IMR-90 (cell line): Measurements from ENCODE around the gene ZSCAN12. TPM values are rescaled to one million over a fixed set of nuclear protein-coding genes. Genes with fewer than 3 reads are reported as not detected.
"Not testable (repeated sequence)": the region's sequence is repeated elsewhere in the genome, so short reads cannot be mapped to it uniquely, and the experiment has no call there.

Experiments
- ATAC-seq: fragments of 200-7000 bp; cut with Tn5 transposase; 2 replicates; pipeline ENCODE4 v1.9.1; 2020; ENCODE audit warnings: low read depth, mild to moderate bottlenecking, moderate library complexity
- BruUV-seq: library from RNA; stranded (reverse); fragments of 400-500 nt; replicated peaks from 2 replicates; lab custom pipeline; 2021; lab: Mats Ljungman, UMichigan
- CTCF ChIA-PET: fragments of 300-600 bp; formaldehyde crosslinking; extraction: SDS; loops from one replicate; lab custom pipeline; 2021; ENCODE audit warnings: antibody characterized with exemption; lab: Yijun Ruan, JAX
- POLR2A ChIA-PET: fragments of 300-600 bp; sonication (Branson Sonifier 250); formaldehyde crosslinking; loops from one replicate; lab custom pipeline; 2022; ENCODE audit warnings: antibody characterized with exemption; ENCODE audit not compliant: unreplicated experiment; lab: Charles Lee
- DNase-seq: peaks from one replicate; pipeline ENCODE4 v3.0.0; 2013
- H2AFZ ChIP-seq: replicated peaks from 2 replicates; pipeline ENCODE3; 2013; ENCODE audit warnings: low read length, mild to moderate bottlenecking; ENCODE audit not compliant: poor library complexity
- H2AK5ac ChIP-seq: 2 replicates; pipeline ENCODE4 v1.6.1; 2013; ENCODE audit warnings: low read depth, low read length, inconsistent platforms
- H2AK9ac ChIP-seq: replicated peaks from 2 replicates; pipeline ENCODE3; 2013; ENCODE audit warnings: mild to moderate bottlenecking, low read depth, low read length, moderate library complexity; ENCODE audit not compliant: poor library complexity
- H2BK120ac ChIP-seq: 2 replicates; pipeline ENCODE4 v1.6.1; 2013; ENCODE audit warnings: low read depth, low read length, inconsistent platforms
- H2BK15ac ChIP-seq: 3 replicates; pipeline ENCODE4 v1.6.1; 2013; ENCODE audit warnings: low read depth, low read length, inconsistent platforms
- H2BK20ac ChIP-seq: 2 replicates; pipeline ENCODE4 v1.6.1; 2013; ENCODE audit warnings: low read depth, mild to moderate bottlenecking, inconsistent platforms, low read length, moderate library complexity
- H2BK5ac ChIP-seq: 2 replicates; pipeline ENCODE4 v1.6.1; 2013; ENCODE audit warnings: mild to moderate bottlenecking, low read depth, low read length, inconsistent platforms; ENCODE audit not compliant: poor library complexity, severe bottlenecking
- H3K14ac ChIP-seq: replicated peaks from 2 replicates; pipeline ENCODE4 v1.6.1; 2013; ENCODE audit warnings: low read depth, low read length, inconsistent platforms
- H3K18ac ChIP-seq: 2 replicates; pipeline ENCODE4 v1.6.1; 2013; ENCODE audit warnings: low read depth, low read length, control low read depth
- H3K23ac ChIP-seq: 2 replicates; pipeline ENCODE4 v1.6.1; 2013; ENCODE audit warnings: low read depth, low read length, inconsistent platforms
- H3K27ac ChIP-seq: 2 replicates; pipeline ENCODE4 v1.5.1; 2013; ENCODE audit warnings: mild to moderate bottlenecking, control low read depth, low read length; ENCODE audit not compliant: insufficient read depth
- H3K27me3 ChIP-seq: 2 replicates; pipeline ENCODE4 v1.6.1; 2013; ENCODE audit warnings: low read length; ENCODE audit not compliant: control insufficient read depth, insufficient read depth
- H3K36me3 ChIP-seq: 2 replicates; pipeline ENCODE4 v1.6.1; 2013; ENCODE audit warnings: low read length, mixed read lengths; ENCODE audit not compliant: control insufficient read depth, insufficient read depth
- H3K4ac ChIP-seq: 2 replicates; pipeline ENCODE4 v1.6.1; 2013; ENCODE audit warnings: low read depth, low read length, inconsistent platforms
- H3K4me1 ChIP-seq: 2 replicates; pipeline ENCODE4 v1.6.1; 2013; ENCODE audit warnings: low read length, mixed read lengths; ENCODE audit not compliant: control insufficient read depth, insufficient read depth
- H3K4me2 ChIP-seq: 2 replicates; pipeline ENCODE4 v1.6.1; 2013; ENCODE audit warnings: low read depth, mild to moderate bottlenecking, control low read depth, low read length, moderate library complexity
- H3K4me3 ChIP-seq: 2 replicates; pipeline ENCODE4 v1.5.1; 2013; ENCODE audit warnings: low read depth, mild to moderate bottlenecking, control low read depth, low read length, moderate library complexity; ENCODE audit not compliant: insufficient read depth
- H3K56ac ChIP-seq: 2 replicates; pipeline ENCODE4 v1.6.1; 2013; ENCODE audit warnings: low read length, inconsistent platforms; ENCODE audit not compliant: insufficient read depth; ENCODE audit errors: extremely low read depth
- H3K79me1 ChIP-seq, 2 experiments: 2 replicates each; pipeline ENCODE4 v1.6.1; 2013; ENCODE audit warnings: low read length in 2 of 2, inconsistent platforms in 1 of 2, low read depth in 1 of 2
- H3K9ac ChIP-seq: 2 replicates; pipeline ENCODE4 v1.6.1; 2013; ENCODE audit warnings: low read depth, low read length, control low read depth
- H3K9me1 ChIP-seq: 2 replicates; pipeline ENCODE4 v1.6.1; 2013; ENCODE audit warnings: low read length, inconsistent platforms; ENCODE audit not compliant: insufficient read depth
- H3K9me3 ChIP-seq: 2 replicates; pipeline ENCODE4 v1.6.1; 2013; ENCODE audit warnings: low read length; ENCODE audit not compliant: control insufficient read depth, insufficient read depth
- H4K20me1 ChIP-seq: 2 replicates; pipeline ENCODE4 v1.6.1; 2013; ENCODE audit warnings: low read length, inconsistent platforms; ENCODE audit not compliant: insufficient read depth
- H4K5ac ChIP-seq: 2 replicates; pipeline ENCODE4 v1.6.1; 2013; ENCODE audit warnings: mild to moderate bottlenecking, low read depth, low read length, control low read depth
- H4K8ac ChIP-seq, 2 experiments: 2 replicates each; pipeline ENCODE4 v1.6.1; 2013; ENCODE audit warnings: low read depth in 2 of 2, low read length in 2 of 2, control low read depth in 1 of 2, inconsistent platforms in 1 of 2
- H4K91ac ChIP-seq: 2 replicates; pipeline ENCODE4 v1.6.1; 2013; ENCODE audit warnings: low read depth, low read length, inconsistent platforms; ENCODE audit not compliant: insufficient read depth
- MAFK ChIP-seq: IDR thresholded peaks from 2 replicates; pipeline ENCODE4 v1.6.1; 2012; ENCODE audit warnings: low read depth, low read length, improper control_type of control experiment
- MAZ ChIP-seq: IDR thresholded peaks from 2 replicates; pipeline ENCODE4 v1.6.1; 2012; ENCODE audit warnings: low read depth, mild to moderate bottlenecking, low read length, improper control_type of control experiment, moderate library complexity, borderline replicate concordance
- WGBS, 2 experiments: methylation state at CpG; one replicate each; pipeline versions ENCODE4 v1.1.5 to v1.1.7; 2013; ENCODE audit warnings: missing lambda C conversion rate in 2 of 2; ENCODE audit not compliant: insufficient read length in 1 of 2; ENCODE audit errors: extremely low coverage in 2 of 2; 5-methylcytosine and 5-hydroxymethylcytosine counted together
- dilution Hi-C: fragments of 300-500 bp; cut with HindIII; formaldehyde crosslinking; loops from one replicate; pipeline ENCODE4 v1.14.3; 2018; ENCODE audit warnings: low sequenced_read_pairs; ENCODE audit not compliant: unreplicated experiment
- in situ Hi-C: fragments of 300-500 bp; cut with MboI; formaldehyde crosslinking; loops from 3 replicates; pipeline ENCODE4 v1.14.3; 2019; ENCODE audit warnings: low sequenced_read_pairs, inconsistent platforms, mixed read lengths
- intact Hi-C: fragments of 100-400 bp; cut with micrococcal nuclease; formaldehyde crosslinking; loops from 2 replicates; pipeline ENCODE4 v1.10.0; 2022
- polyA plus RNA-seq, 3 experiments: library from polyadenylated mRNA; depleted of rRNA; stranded (reverse); fragments of >200 nt; gene quantifications; 2 replicates each; pipeline ENCODE4 v1.2.3, GENCODE V29; 2012; ENCODE audit warnings: low replicate concordance in 1 of 3
- total RNA-seq: library from RNA; depleted of rRNA; stranded (reverse); fragments of >200 nt; gene quantifications from 2 replicates; pipeline ENCODE4 v1.2.3, GENCODE V29; 2012

ZSCAN12 gene
- total and polyA plus RNA-seq, 2 of the 4 experiments (the other 2 are of a cell fraction) = 2.0 to 6.5 TPM

GRCh38 chr6:28446818-28447511 is 47.4 kb upstream of the ZSCAN12 start (continued):
- TF ChIP-seq MAZ = no peak

DNA sequence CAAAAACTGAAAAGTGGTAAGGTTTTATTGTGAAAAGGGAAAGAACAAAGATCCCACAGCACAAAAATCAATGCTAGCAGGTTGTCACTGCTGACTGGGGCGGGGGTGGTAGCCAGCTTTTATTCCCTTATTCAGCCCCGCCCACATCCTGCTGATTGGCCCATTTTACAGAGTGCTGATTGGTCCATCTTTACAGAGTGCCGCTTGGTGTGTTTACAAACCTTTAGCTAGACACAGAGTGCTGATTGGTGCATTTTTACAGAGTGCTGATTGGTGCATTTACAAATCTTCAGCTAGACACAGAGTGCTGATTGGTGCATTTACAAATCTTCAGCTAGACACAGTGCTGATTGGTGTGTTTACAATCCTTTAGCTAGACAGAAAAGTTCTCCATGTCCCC is 45.2 kb upstream of the ZSCAN12 start:
- H3K36me3 ChIP-seq, H3K4me3 ChIP-seq, H4K8ac ChIP-seq, POLR2A ChIA-PET, H3K27me3 ChIP-seq, intact Hi-C loops, H4K5ac ChIP-seq, H3K18ac ChIP-seq, H3K4me2 ChIP-seq, DNase-seq, H3K4ac ChIP-seq, H2BK5ac ChIP-seq, H2BK120ac ChIP-seq, H3K9me1 ChIP-seq, CTCF ChIA-PET, H4K91ac ChIP-seq, H2BK15ac ChIP-seq, H3K56ac ChIP-seq, H3K9ac ChIP-seq, H2AK9ac ChIP-seq, in situ Hi-C loops, H3K23ac ChIP-seq, H2AK5ac ChIP-seq, H3K14ac ChIP-seq, BruUV-seq, H3K27ac ChIP-seq, H2BK20ac ChIP-seq, H3K4me1 ChIP-seq, ATAC-seq, H3K9me3 ChIP-seq, dilution Hi-C loops, H4K20me1 ChIP-seq: not testable (repeated sequence)
- Histone ChIP-seq H2AFZ (peak overlapping the region; percentile 60), H3K79me1 (peaks cover 10 to 20% of the 10 kb centered on the region in 2 experiments)
- TF ChIP-seq MAFK = peak; percentile 27; the same call in 1 of the 2 replicates
- WGBS, 2 experiments = 100% methylated on average over 1 of the region's 3 CpGs; no CpG with 5 or more reads in 1 of the 2 experiments
